Colonic mucosa (tissue), 4 donors: ENCODE data around the gene GASK1A. TPM values are rescaled to one million over a fixed set of nuclear protein-coding genes. Genes with fewer than 3 reads are reported as not detected.

Experiments used
- DNase-seq: peaks from one replicate; pipeline ENCODE4 v3.0.0-alpha.2; 2020
- H3K27ac ChIP-seq: fragments of 200-600 bp; one replicate; pipeline ENCODE4 v1.8.0; 2021
- H3K27me3 ChIP-seq: fragments of 200-600 bp; one replicate; pipeline ENCODE4 v1.8.0; 2021
- H3K36me3 ChIP-seq: fragments of 200-600 bp; one replicate; pipeline ENCODE4 v1.8.0; 2021
- H3K4me1 ChIP-seq: fragments of 200-600 bp; one replicate; pipeline ENCODE4 v1.8.0; 2021; ENCODE audit warnings: mild to moderate bottlenecking
- H3K4me3 ChIP-seq: fragments of 200-600 bp; one replicate; pipeline ENCODE4 v1.8.0; 2021
- H3K9ac ChIP-seq, 2 donors: one replicate each; pipeline ENCODE4 v1.7.0; 2013; ENCODE audit warnings: control low read depth in 2 of 2, low read depth in 2 of 2, low read length in 2 of 2
- H3K9me3 ChIP-seq: fragments of 200-600 bp; one replicate; pipeline ENCODE4 v1.8.0; 2021
- CTCF ChIP-seq: fragments of 200-600 bp; IDR thresholded peaks from one replicate; pipeline ENCODE4 v1.8.0; 2022; ENCODE audit warnings: antibody characterized with exemption, mild to moderate bottlenecking
- intact Hi-C: fragments of 100-400 bp; cut with DNase I; formaldehyde crosslinking; loops from one replicate; pipeline ENCODE4 v1.14.1; 2022
- total RNA-seq, 2 donors: library from RNA; stranded (reverse); fragmentation: NEBNext Ultra II Directional in 1 of 2; extraction: Animal tissue kit (Norgen Biotek cat#: 25700) in 1 of 2; gene quantifications; one replicate each; pipeline ENCODE4 v1.2.1, GENCODE V29; 2021
- donor health status: healthy.
- donor health status: DM: no; HTN: no; CAD: no.
- donor health status: DM: no; HTN: no; CAD: no.

The GASK1A gene
- total RNA-seq, 2 donors from 2014 or later = 1.3 to 2.2 TPM

GRCh38 chr3:42937334-42937733 is 41.8 kb upstream of the GASK1A start:
- no peaks in the 10 kb centered on the region for H3K27me3 ChIP-seq
- H3K27ac ChIP-seq = no peak overlapping the region
- no peaks in the 10 kb centered on the region for H3K4me1 ChIP-seq
- H3K36me3 ChIP-seq = no peaks in the 10 kb centered on the region
- DNase-seq = no peak
- no peak overlapping the region for H3K4me3 ChIP-seq
- no peak for TF ChIP-seq CTCF
- intact Hi-C loops = no loop called here
- H3K9ac ChIP-seq = no peak overlapping the region
- no peaks in the 10 kb centered on the region for H3K9me3 ChIP-seq

GRCh38 chr3:42942693-42943092 is 36.4 kb upstream of the GASK1A start:
- Histone ChIP-seq H3K4me1 (no peaks in the 10 kb centered on the region), H3K27ac (no peak overlapping the region), H3K36me3 (no peaks in the 10 kb centered on the region), H3K27me3 (no peaks in the 10 kb centered on the region), H3K9ac (no peak overlapping the region), H3K9me3 (no peaks in the 10 kb centered on the region), H3K4me3 (no peak overlapping the region)
- intact Hi-C loops = no loop called here
- no peak for TF ChIP-seq CTCF
- DNase-seq = no peak

- TF ChIP-seq CTCF = no peak
- no peaks in the 10 kb centered on the region for H3K9me3 ChIP-seq
- H3K4me3 ChIP-seq = no peak overlapping the region
- H3K27ac ChIP-seq = no peak overlapping the region
- H3K9ac ChIP-seq = no peak overlapping the region
- intact Hi-C loops = no loop called here
- no peaks in the 10 kb centered on the region for H3K36me3 ChIP-seq
- H3K4me1 ChIP-seq = no peaks in the 10 kb centered on the region
- H3K27me3 ChIP-seq = no peaks in the 10 kb centered on the region
- DNase-seq = no peak
Measured at GRCh38 chr3:42946050-42946449, 33.1 kb upstream of the GASK1A start.

GRCh38 chr3:42957573-42957972 is 21.5 kb upstream of the GASK1A start:
- Histone ChIP-seq H3K9ac (no peak overlapping the region), H3K27ac (no peak overlapping the region), H3K9me3 (no peaks in the 10 kb centered on the region), H3K4me1 (no peaks in the 10 kb centered on the region), H3K4me3 (no peak overlapping the region), H3K36me3 (no peaks in the 10 kb centered on the region), H3K27me3 (no peaks in the 10 kb centered on the region)
- intact Hi-C loops = no loop called here
- DNase-seq = no peak
- TF ChIP-seq CTCF = no peak

- no peak overlapping the region for H3K4me3 ChIP-seq
- no peaks in the 10 kb centered on the region for H3K4me1 ChIP-seq
- H3K27me3 ChIP-seq = no peaks in the 10 kb centered on the region
- no peaks in the 10 kb centered on the region for H3K36me3 ChIP-seq
- no peak overlapping the region for H3K27ac ChIP-seq
- H3K9me3 ChIP-seq = no peaks in the 10 kb centered on the region
- intact Hi-C loops = loop anchor here (2.0 to 10.0 kb wide), 2 partner anchors 195 to 545 kb away; no protein-coding TSS in a partner anchor
- no peak overlapping the region for H3K9ac ChIP-seq
- no peak for TF ChIP-seq CTCF
- no peak for DNase-seq
Measured at GRCh38 chr3:42960282-42960681, 18.8 kb upstream of the GASK1A start.

- TF ChIP-seq CTCF = no peak
- intact Hi-C loops = loop anchor here (2.0 to 10.0 kb wide), 2 partner anchors 194 to 544 kb away; no protein-coding TSS in a partner anchor
Measured at GRCh38 chr3:42960786-42961185, 18.3 kb upstream of the GASK1A start.

More at GRCh38 chr3:42960786-42961185, 18.3 kb upstream of the GASK1A start:
- no peaks in the 10 kb centered on the region for H3K36me3 ChIP-seq
- no peak overlapping the region for H3K9ac ChIP-seq
- no peak for DNase-seq
- H3K27me3 ChIP-seq = no peaks in the 10 kb centered on the region
- no peak overlapping the region for H3K27ac ChIP-seq
- H3K4me3 ChIP-seq = no peak overlapping the region
- no peaks in the 10 kb centered on the region for H3K4me1 ChIP-seq
- H3K9me3 ChIP-seq = no peaks in the 10 kb centered on the region
